Measurements from ENCODE around the gene RERE.

GRCh38 chr1:8388732-8389562, 428.5 kb downstream of the RERE start:
- no peak for TF ChIP-seq ZNF169 (tag by site-specific recombination; IDR thresholded peaks at IDR 0.05)
- no peak for TF ChIP-seq ZSCAN18 (tag by site-specific recombination; IDR thresholded peaks at IDR 0.05)
- no peak for TF ChIP-seq ZNF350 (tag by site-specific recombination; IDR thresholded peaks at IDR 0.05)
- no peak for TF ChIP-seq CTCF (tag by site-specific recombination; IDR thresholded peaks at IDR 0.05)
- TF ChIP-seq ZBTB7A (tag by site-specific recombination; IDR thresholded peaks at IDR 0.05; ENCODE audit: low read depth), result no peak
- no peak for TF ChIP-seq OVOL3 (tag by site-specific recombination; IDR thresholded peaks at IDR 0.05)
- TF ChIP-seq ZNF473 (tag by site-specific recombination; IDR thresholded peaks at IDR 0.05), result no peak
- TF ChIP-seq ZNF76 (tag by site-specific recombination; IDR thresholded peaks at IDR 0.05; ENCODE audit: borderline replicate concordance, low read depth), result no peak
- TF ChIP-seq ZFP41 (tag by site-specific recombination; IDR thresholded peaks at IDR 0.05; ENCODE audit: borderline replicate concordance), result no peak
- no peak for TF ChIP-seq YY1 (tag by site-specific recombination; IDR thresholded peaks at IDR 0.05)
- no peak for TF ChIP-seq ZBTB8A (tag by site-specific recombination; IDR thresholded peaks at IDR 0.05)
- no peak for TF ChIP-seq SP2 (tag by site-specific recombination; IDR thresholded peaks at IDR 0.05)
- TF ChIP-seq ZBTB6 (tag by site-specific recombination; IDR thresholded peaks at IDR 0.05), result no peak
- no peak for TF ChIP-seq HOXA7 (CRISPR knock-in tag; IDR thresholded peaks at IDR 0.05; ENCODE audit: borderline replicate concordance)

All from HEK293 (cell line).